ENCODE results near the gene PFDN6. TPM values are rescaled to one million over a fixed set of nuclear protein-coding genes. Genes with fewer than 3 reads are reported as not detected.

Gene PFDN6
- polyA plus RNA-seq, 1 of the 3 experiments (the other 2 are of a cell fraction) = 182 TPM

- Histone ChIP-seq H2AFZ (ENCODE audit: low read depth) (no peak overlapping the region), H3K4me2 (peak overlapping the region; percentile 94; the same call in 1 of the 2 replicates), H3K9me3 (no peaks in the 10 kb centered on the region), H3K27me3 (ENCODE audit: insufficient read depth) (no peaks in the 10 kb centered on the region), H3K9ac (no peak overlapping the region), H3K79me2 (ENCODE audit: insufficient read depth) (peaks cover 34% of the 10 kb centered on the region), H3K4me1 (ENCODE audit: control insufficient read depth in 1 of 2, insufficient read depth in 2 of 2, low read depth in 1 of 2, low read length in 1 of 2) (peaks cover 31 to 36% of the 10 kb centered on the region in 2 experiments; a peak in 3 of 4 replicates), H3K9me2 (no peaks in the 10 kb centered on the region), H3K4me3 (ENCODE audit: low read depth in 2 of 2, low read length in 1 of 2) (peak overlapping the region in 1 of 2 experiments; percentile 49; a peak in 2 of 4 replicates), H3K27ac (ENCODE audit: low read depth in 2 of 2, low read length in 1 of 2) (peak overlapping the region; percentile 67 to 86), H3K36me3 (replicated peaks in 1 of 2; ENCODE audit: control insufficient read depth in 1 of 2, insufficient read depth in 2 of 2, low read length in 1 of 2) (peaks cover 42 to 69% of the 10 kb centered on the region in 2 experiments), H3F3A (replicated peaks; ENCODE audit: insufficient read depth) (peaks cover 75% of the 10 kb centered on the region), H4K20me1 (ENCODE audit: insufficient read depth) (peaks cover 41% of the 10 kb centered on the region)
- ChIA-PET POLR2A (interaction anchor here (0.6 to 2.9 kb wide), 12 partner anchors 12 to 308 kb away, joined by 3 to 58 read pairs (median 6); partner anchors contain the start of genes CUTA, PFDN6, RGL2 and RING1), CTCF (interaction anchor here (0.8 to 4.9 kb wide), 18 partner anchors 9 to 148 kb away, joined by 3 to 49 read pairs (median 4); partner anchors contain the start of genes PFDN6, RGL2 and WDR46)
- TF ChIP-seq SMC3 (IDR thresholded peaks at IDR 0.05; ENCODE audit: low read depth, low read length) = 0 out of 2 replicates have a peak, but pooled peaks have one; percentile 6
- no peak for TF ChIP-seq GABPA (IDR thresholded peaks at IDR 0.05; ENCODE audit: low read depth)
- TF ChIP-seq SIN3A (IDR thresholded peaks at IDR 0.05; ENCODE audit: borderline replicate concordance, low read depth, low read length) = 0 out of 2 replicates have a peak, but pooled peaks have one; percentile 17
- TF ChIP-seq RAD21 (IDR thresholded peaks at IDR 0.05; ENCODE audit: low read length) = peak; percentile 32
- 84% methylated on average over 26 of the region's 39 CpGs for WGBS (ENCODE audit: low lambda C conversion rate)
- DNase-seq = peak; percentile 69
Measured at GRCh38 chr6:33277663-33278391, 11.6 kb upstream of the PFDN6 start.

- Histone ChIP-seq H3F3A (replicated peaks; ENCODE audit: insufficient read depth) (peaks cover 69% of the 10 kb centered on the region), H4K20me1 (ENCODE audit: insufficient read depth) (peaks cover 36% of the 10 kb centered on the region), H3K36me3 (replicated peaks in 1 of 2; ENCODE audit: control insufficient read depth in 1 of 2, insufficient read depth in 2 of 2, low read length in 1 of 2) (peaks cover 36 to 63% of the 10 kb centered on the region in 2 experiments), H3K27me3 (ENCODE audit: insufficient read depth) (no peaks in the 10 kb centered on the region), H3K27ac (ENCODE audit: low read depth in 2 of 2, low read length in 1 of 2) (peak overlapping the region; percentile 4 to 67; a peak in 2 of 4 replicates), H3K4me1 (ENCODE audit: control insufficient read depth in 1 of 2, insufficient read depth in 2 of 2, low read depth in 1 of 2, low read length in 1 of 2) (peaks cover 30 to 34% of the 10 kb centered on the region in 2 experiments; a peak in 3 of 4 replicates), H3K4me3 (ENCODE audit: low read depth in 2 of 2, low read length in 1 of 2) (no peak overlapping the region), H3K79me2 (ENCODE audit: insufficient read depth) (peaks cover 29% of the 10 kb centered on the region), H3K9me3 (no peaks in the 10 kb centered on the region), H2AFZ (ENCODE audit: low read depth) (no peak overlapping the region), H3K4me2 (no peak overlapping the region), H3K9ac (no peak overlapping the region), H3K9me2 (no peaks in the 10 kb centered on the region)
- WGBS (ENCODE audit: low lambda C conversion rate) = 88% methylated on average over 9 of the region's 9 CpGs
- DNase-seq = no peak
- TF ChIP-seq RCOR1 (IDR thresholded peaks at IDR 0.05; ENCODE audit: low read length) (no peak), RAD21 (IDR thresholded peaks at IDR 0.05; ENCODE audit: low read length) (no peak), ELF1 (IDR thresholded peaks at IDR 0.05) (no peak), GABPA (IDR thresholded peaks at IDR 0.05; ENCODE audit: low read depth) (no peak), TEAD4 (IDR thresholded peaks at IDR 0.05; ENCODE audit: borderline replicate concordance, insufficient read depth) (no peak), GATA2 (CRISPR knock-in tag; IDR thresholded peaks at IDR 0.05) (no peak), CHD2 (IDR thresholded peaks at IDR 0.05; ENCODE audit: low read length, partially characterized antibody) (no peak), USF2 (IDR thresholded peaks at IDR 0.05; ENCODE audit: borderline replicate concordance, low read depth, low read length) (no peak), MXI1 (IDR thresholded peaks at IDR 0.05; ENCODE audit: low read depth, low read length) (no peak), TAF1 (IDR thresholded peaks at IDR 0.05; ENCODE audit: borderline replicate concordance, low read depth, low read length) (no peak), RFX5 (IDR thresholded peaks at IDR 0.05; ENCODE audit: low read length) (no peak), YY1 (IDR thresholded peaks at IDR 0.05; ENCODE audit: low read depth) (no peak), SIN3A (IDR thresholded peaks at IDR 0.05; ENCODE audit: borderline replicate concordance, low read depth, low read length) (no peak), POLR2AphosphoS5 (IDR thresholded peaks at IDR 0.05; ENCODE audit: low read depth, low read length) (no peak), CTCF (IDR thresholded peaks at IDR 0.05) (no peak), NRF1 (IDR thresholded peaks at IDR 0.05; ENCODE audit: low read depth, low read length) (no peak), JUND (IDR thresholded peaks at IDR 0.05) (no peak), SMC3 (IDR thresholded peaks at IDR 0.05; ENCODE audit: low read depth, low read length) (no peak), FOSL2 (IDR thresholded peaks at IDR 0.05; ENCODE audit: borderline replicate concordance, low read depth) (no peak), PBX3 (IDR thresholded peaks at IDR 0.05) (no peak)
- POLR2A ChIA-PET = interaction anchor here (2.0 to 2.9 kb wide), 5 partner anchors 11 to 40 kb away, joined by 6 to 58 read pairs (median 15); partner anchors contain the start of genes PFDN6, RGL2, WDR46 and ZBTB22
- CTCF ChIA-PET = interaction anchor here (1.1 to 4.9 kb wide), 7 partner anchors 12 to 129 kb away, joined by 3 to 49 read pairs (median 13); partner anchors contain the start of genes PFDN6, RGL2 and WDR46
Measured at GRCh38 chr6:33278392-33278741, 11.0 kb upstream of the PFDN6 start.

Measured in SK-N-SH (cell line).